T follicular helper cell (primary cell): Measurements from ENCODE around the gene COL4A2.

Source experiments
- DNase-seq: peaks from one replicate; pipeline ENCODE4 v3.0.0-alpha.2; 2020; ENCODE audit warnings: low read depth

The COL4A2 gene

DNA sequence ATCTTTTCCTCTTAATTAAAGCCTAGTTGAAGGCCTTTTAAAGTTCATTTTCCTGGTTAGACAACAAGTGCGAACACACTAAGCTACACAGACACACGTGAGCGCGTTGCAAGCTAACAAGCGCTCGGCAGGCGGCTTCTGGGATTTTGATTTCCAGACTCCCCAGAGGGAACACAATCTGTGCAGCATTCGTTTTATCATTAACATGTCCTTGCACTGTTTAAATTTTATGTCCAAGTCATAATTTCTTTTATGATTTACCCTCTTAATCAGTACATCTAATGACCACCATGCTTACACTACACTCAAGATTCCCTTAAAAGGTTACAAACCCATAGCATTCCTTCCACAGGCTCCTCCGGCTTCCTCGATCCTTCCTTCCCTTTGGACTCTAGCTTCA lies 16.9 kb upstream of the COL4A2 start:
- DNase-seq = no peak

DNA sequence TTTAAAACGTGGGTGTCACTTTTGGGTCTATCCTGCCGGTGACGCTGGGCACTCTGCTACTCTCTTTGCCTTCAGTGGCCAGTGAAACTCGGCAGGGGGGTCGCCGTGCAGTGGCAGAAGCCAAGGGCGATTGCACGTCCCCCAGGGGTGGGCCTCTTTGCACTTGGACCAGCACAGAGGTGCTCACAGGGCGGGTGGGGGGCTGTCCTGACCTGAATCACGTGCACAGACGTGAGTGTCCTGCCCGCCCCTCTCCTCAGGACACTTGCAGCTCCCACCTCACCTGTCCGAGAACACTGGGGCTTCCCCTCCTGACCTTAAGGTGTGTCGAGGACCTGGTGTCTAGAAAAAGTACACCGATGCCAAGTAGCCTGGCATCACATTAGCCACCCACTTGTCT lies 16.3 kb upstream of the COL4A2 start:
- no peak for DNase-seq

DNA sequence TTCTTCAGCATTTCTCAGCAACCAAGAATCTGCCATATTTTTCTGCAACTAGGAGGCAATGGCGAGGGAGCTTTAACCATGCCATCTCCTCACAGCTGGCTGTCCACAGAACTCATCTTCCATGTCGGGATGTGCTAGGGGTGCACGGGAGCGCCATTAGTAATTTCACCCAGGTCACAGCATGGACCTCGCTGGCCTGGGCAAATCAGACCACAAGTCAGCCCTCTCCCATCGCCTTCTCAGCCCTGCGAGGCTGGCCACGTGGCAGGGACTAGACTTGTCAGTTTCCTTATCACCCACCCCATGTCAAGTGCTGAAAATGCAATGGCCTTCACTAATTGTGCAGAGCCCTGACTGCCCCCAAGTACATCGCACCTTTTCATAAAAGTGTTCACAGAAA lies 15.8 kb upstream of the COL4A2 start:
- no peak for DNase-seq

DNA sequence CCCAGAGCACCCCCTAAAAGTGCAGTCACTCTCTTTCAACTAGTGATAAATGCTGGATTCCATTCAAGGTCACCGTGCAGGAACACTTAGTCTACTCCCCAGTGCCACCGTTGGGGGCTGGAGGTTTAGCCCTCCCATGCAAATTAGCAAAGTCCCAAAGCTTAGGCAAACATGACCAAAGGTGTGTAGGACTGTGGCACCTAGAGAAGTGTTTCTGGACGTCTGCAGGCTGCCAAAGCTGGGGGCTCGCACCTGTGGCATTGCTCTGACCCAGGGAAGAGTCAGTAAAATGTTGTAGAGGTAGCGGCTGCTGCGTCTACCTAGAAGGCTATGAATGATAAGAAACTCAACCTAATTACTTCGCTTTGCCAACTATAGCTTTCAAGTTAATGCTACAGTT lies 14.0 kb upstream of the COL4A2 start:
- no peak for DNase-seq

DNA sequence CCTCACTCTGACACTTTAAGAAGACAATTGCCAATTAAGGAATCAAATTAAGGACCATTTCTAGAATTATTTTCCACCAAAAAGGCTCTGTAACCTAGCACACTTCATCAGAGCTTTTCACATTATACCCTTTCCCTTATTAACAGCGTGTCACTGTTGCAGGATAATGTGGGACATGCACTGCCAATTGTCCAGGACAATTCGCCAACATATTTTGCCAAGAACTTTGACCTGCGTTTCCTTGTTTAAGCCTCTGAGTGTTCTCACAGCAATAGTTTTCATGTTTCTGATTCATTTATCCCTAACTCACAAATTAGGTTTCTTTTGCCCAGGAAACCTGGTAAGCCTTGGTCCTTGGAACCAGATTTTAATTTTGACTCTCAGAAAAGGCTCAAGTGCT lies 13.4 kb upstream of the COL4A2 start:
- no peak for DNase-seq

DNA sequence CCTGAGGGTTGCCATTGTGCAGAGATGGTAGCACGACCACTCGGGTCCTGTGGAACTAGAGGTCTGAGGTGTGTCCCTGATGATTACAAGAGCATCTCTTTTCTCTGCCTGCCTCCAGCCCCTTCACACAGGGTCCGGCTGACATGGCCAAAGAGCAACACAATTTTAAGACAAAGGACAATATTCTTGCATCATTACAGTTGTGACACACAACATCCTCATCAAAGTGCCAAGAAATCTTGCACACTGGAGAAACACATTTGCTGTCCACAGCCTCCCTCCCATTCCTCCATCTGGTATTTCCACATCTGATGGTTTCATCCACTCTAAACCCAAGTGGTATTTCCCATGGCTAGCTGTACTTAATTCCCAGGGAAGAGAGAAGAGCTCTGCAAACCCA lies 12.9 kb upstream of the COL4A2 start:
- DNase-seq = no peak

DNA sequence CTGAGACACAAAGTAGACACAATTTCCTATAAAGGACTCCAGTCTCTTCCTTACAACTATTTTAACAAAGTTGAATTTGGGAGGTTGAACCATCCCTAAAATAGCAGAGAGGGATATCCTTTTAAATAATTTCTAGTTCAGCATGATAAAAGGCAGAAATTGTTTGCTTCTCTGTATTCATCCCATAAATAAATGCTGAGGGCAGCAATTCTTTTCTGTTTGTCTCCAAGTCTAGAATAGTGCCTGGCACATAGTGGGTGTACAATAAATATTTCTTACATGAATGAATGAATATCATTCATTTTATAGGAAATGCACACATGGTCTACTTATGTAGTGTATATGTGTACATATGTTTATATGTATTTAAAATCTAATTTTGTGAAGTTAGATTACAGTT lies 12.5 kb upstream of the COL4A2 start:
- DNase-seq = no peak

DNA sequence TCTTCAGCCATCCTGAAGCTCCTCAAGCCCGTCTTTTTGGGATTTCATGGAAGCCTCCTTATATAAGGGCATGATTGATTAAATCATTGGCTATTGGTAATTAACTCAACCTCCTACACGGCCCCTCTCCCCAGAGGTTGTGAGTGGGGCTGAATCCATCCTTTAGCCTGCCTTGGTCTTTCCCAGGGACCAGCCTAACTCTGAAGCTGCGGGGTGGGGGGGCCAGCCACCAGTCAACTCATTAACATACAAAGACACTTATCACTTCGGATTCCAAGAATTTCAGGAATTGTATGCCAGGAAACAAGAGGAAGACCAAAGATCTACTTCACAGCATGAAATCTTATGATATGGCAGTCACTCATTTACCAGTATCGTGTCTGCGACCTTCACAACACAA lies 10.1 kb upstream of the COL4A2 start:
- DNase-seq = no peak

DNA sequence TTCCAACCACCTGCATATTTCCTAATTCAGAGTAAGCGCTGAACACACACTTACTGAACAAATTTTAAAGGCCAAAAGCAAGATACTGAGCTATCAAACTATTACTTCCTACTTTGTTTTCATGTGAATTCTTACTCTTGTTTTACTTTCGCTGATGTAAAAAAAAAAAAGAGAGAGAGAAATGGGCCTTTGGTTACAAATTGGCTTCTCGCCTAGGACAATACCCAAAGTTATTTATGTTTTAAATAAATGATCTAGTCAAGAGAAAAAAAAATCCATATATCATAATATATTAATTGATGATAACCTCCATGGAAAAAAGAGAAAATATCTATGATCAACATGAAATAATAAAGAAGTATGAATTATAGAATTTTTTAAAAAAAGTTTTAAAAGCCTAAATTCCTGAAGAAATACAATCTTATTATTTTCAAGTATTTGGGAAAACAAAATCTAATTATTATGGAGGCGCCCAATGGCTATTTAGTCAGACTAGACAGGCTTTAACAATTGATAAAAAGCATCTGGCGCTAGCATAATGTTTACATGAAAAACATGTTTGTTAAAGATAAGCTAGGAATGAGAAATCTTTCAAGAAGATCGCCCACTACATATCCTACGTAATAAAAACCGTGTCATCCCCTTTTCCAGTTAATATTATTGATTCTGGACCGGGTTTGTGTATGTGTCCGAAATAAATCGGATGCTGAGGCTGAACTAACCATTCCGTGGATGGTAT lies 9.1 kb upstream of the COL4A2 start:
- DNase-seq = no peak

DNA sequence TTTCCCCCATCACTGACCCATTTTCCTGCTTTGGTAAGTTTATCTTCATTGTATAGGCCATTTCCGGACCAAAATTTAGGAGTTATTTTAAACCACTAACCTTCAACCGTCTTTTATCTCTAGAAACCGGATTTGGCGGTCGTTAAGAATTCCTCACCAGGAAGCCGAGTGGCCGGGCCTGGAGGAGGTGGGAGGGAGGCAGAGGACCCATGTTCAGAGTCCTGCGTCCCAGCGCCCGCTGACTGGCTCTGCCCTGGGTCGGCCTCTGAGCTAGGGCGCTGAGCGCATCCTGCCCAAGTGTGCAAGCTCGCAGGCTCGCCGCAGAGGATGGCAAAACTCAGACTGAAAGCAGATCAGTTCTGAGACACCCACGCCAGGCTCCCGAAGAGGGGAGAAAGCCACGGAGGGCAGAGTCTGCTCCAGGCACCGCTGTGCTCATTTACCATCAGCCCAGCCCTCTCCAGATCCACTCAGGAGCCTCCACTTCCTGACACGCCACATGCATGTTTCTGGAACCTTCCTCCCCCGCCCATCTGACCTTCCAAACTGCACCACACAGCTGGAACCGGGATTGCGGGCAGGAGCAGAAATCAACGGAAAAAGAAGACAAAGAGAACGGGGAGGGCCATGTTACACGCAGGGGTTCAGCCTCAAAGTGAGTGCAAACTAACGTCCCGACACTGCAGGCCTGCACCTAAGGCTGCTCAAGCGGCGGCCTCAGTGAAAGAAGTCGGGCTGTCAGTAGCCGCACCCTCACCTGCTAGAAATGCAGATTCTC lies 8.4 kb upstream of the COL4A2 start:
- DNase-seq = no peak

DNA sequence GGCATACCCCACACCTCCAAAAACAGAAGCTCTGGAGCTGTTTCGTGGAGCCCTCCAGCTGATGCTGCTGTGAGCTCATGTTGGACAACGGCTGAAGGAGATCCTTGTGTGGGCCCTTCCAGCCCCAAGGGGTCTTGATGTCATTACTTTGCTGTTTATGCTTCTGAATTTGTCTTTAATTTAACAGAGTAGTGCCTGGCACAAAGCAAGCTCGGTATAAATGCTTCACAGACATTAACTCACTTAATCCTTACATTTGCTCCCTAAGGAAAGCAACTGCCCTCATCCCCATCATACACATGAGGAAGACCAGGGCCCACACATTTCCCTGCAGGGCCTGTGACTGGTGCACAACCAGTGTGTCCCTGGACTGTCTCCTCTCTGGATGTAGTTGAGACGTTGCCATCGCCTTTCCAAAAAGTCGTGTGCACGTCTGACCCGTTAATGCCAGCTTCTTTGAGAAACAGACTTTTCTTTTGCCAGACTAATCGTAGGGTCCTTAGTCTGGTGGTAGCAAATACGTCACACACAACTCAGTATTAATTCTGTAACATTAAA lies 7.7 kb upstream of the COL4A2 start:
- no peak for DNase-seq

DNA sequence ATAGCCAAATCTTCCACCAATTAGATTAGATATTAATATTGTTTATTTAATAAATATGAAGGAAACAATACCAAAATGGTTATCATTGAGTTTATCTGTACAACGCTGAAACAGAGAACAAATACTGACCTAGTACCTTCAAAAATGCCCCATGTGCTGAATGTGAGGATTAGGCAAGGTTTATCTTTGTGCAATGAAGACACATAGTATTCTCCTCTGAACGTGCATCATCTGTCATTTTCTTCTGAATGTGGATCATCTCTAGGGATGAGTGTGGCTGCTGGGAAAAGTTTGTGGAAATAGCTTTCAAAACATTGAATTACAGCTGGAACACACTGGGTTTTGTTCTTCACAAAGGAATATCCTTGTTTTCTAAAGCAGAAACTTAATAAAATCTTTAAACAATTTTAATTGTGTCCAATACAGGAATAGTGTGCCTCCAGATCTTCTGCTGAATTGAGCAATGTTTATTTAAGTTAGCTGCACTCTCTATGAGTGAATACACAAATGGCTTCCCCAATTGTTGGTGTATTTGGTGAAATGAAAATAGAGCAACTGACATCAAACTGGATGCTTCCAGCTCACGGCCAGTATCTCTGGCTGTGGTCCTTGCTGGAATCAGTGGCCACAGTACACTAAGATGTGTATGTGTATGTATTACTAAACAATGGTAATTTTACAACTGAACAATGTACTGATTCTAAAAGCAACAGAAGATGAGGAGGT lies 6.8 kb upstream of the COL4A2 start:
- DNase-seq = no peak

DNA sequence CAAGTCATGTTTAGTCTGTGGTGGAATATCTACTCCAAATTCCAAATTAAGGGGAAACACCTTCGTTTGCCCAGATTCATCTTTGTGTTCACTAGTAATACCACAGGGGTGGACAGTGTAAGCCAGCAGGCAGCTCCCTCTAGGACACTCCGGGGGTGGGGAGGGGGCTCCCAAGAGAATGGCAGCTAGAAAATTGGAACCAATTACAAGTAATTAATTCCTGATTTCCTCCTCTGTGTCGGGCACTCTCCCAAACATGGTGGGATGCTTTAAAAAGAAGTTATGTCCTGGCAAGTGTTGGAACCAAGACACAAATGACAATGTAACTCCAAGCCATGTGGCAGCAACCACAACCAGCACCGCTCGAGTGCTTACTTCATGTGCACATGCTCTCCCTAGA lies 6.0 kb upstream of the COL4A2 start:
- DNase-seq = no peak

DNA sequence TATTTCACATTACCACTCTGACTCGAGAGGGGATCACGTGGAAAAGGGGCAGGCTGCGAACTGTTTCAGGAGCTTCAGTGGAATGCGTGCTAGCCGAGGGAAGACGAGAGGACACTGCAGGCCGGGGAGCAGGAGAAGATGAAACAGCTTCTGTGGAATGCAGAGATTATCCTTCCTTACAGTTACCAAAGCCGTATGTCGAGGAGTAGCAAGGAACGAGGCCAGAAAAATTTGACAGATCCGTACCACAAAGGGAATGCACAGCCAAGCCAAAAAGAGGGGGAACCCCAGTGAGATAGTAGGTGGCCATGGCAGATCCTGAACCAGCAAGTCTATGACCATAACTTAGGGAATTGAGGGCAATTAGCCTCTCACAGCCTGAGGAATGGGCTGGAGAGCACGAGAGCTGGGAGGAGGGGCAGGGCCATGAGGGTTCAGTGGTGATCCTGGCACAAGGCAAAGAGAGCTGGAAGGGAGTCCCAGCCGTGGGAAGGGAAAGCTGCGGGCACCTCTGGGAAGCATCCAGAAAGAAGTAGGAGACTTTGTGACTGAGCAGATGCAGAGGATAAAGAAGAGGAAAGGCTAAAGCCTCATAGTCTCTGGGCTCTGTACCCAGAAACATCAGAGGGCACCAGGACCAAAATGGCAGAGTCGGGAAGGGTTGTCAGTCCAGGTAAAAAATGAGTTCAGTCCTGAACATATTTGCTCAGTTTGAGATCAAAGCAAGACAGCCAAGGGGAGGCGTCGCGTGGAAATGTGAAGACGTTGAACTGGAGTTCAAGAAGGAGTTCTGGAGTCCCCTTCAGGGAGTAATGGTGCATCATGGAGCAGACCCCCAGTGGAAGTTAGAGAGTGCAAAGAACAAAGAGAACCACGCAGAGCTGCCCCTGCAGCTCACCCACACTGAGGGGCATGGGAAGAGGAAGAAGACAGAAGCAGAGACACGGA lies 5.2 kb upstream of the COL4A2 start:
- no peak for DNase-seq

DNA sequence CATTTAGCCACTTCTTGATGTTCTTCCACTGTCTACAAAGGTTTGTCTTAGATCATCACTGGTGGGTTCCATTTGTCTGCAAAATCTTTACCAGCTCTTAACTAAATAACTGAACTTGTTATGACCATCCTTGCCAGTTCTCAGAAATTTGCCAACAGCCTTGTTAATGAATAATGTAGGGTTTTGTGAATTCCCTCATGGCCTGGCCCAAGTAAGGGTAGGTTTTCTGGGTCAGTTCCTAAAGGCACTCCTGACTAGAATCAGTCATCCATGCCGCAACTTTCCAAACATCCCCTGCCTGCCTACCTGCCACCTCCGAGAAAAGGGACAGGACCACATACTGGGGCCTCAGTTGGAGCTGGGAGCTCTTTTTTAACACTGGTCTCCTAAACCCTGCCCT lies 4.1 kb upstream of the COL4A2 start:
- DNase-seq = no peak

DNA sequence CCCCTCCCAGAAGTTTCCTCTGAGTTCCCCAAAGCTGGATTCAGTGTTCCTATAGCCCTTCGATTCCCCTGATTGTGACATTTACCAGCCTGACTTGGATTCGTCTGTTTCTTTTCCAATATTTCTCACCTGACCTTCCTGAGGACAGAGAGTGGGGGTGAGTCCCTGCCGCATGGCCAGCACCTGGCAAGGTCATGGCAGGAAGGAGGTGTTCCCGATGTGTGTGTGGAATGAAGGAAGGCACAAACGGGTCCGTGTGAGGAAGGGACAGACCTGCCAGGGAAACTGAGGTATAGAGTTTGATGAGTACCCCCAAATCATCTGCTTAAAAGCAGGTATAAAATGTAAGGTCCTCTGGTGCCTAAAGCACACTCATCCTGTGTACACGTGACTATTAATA lies 3.4 kb upstream of the COL4A2 start:
- DNase-seq = no peak

DNA sequence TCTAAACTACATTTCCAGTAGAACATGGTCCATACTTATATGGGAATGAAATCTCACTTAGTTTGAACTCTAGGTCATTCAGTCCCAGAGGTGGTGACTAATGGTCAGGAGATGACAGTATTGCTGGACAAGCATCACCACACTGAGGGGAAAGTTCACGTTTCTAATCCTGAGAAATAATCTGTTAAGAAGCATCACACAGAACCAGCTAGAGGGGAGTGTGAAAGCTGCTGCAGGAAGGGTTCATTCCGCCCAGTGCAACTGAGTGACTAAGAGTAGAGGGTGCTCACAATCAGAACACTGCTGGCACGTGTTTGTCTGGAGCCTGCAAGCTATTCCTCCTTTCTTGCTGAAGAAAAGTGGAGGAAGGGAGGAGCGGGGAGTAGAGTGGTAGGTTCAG lies 2.8 kb upstream of the COL4A2 start:
- DNase-seq = no peak

DNA sequence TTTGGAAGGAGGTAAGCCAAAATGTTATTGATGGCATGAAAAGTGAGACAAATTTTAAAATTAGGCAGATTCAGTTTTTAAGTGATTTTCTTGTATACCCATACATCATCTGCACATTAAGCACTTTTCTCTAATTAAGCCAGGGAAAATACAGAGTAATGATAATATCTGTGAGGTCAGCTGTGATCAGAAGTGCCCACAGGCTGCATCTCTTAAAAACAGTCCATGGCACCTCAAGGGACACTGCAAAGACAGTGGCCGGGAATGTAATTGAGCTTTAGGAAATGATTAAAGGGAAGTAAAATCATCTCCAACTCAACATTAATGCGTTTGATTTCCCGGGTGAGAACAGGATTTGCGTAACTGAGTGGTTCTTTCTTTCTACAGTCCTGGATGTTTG lies 2.1 kb upstream of the COL4A2 start:
- no peak for DNase-seq

DNA sequence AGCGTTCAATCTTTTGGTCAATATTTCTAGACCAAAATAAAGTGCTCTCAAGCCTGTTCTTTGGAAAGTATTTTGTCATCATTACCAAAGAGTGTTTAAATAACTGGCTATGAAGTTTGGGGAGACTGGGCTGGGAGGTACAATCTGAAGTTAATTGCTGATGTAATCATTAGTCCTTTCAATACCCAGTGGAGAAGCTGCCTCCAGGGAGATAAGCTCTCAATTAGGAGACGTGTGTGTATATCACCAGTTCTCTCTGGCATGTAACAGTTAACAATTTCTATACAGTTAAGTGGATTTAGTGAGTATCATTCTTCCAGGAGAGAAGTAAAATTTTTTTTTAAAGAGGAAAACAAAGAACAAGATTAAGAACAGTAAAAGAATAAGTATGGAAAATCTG lies 1.5 kb upstream of the COL4A2 start:
- DNase-seq = no peak

DNA sequence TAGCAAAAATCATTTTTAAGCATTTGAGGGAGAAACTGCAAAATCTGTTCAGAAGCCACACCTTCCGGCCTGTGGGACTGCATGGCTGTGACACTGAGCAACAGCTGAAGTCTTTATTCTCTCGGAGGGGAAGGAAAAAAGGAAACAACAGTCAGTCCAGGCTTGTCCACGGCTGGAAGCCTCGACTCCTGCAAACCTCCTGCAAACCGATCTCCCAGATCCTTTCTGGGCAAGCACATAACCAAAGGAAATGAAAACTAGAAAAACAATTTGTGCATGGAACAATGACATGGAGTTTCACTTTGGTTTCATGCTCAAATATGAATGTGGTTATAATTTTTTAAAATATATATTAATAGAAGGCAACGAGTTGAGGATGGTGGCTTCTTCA lies 1.1 kb upstream of the COL4A2 start:
- DNase-seq = no peak

DNA sequence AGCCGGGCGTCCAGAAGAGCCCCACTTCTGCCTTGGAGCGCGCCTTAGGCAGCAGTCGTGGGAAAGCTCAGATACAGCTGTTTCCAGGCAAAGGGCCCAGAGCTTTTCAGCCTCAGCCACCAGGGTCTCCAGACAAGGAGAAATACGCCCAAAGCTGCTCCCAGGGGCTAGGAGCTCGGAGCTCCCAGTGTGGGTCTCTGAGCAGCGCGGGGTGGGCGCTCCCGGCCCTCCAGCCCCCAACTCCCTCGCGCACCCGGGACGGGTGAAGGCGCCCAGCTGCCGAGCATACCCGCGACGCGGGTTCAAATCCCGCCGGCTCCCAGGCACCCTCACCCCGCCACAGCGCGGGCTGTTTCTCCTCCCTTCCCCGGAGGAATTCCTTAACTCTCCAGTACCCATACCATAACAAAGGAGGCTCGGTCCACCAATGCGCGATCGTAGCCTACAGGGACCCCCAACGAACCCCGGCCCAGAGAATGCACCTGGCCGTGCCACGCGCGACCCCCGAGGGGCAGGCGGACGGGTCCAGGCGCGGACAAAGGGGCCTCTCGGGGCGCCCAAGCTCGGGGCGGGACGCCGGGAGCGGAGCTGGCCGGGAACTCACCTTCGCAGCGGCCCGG lies 634 bp upstream of the COL4A2 start:
- DNase-seq = no peak
